Muscle layer of colon (tissue), 2 donors: ENCODE measurements around the gene HOXA7.
A peak's percentile ranks its signal among the peaks of the same experiment; 100 is the strongest.

Experiments used
- H3K27ac ChIP-seq: one replicate; pipeline ENCODE4 v1.7.0; 2013; ENCODE audit warnings: low read depth, mild to moderate bottlenecking, low read length, moderate library complexity
- H3K27me3 ChIP-seq, 2 donors: one replicate each; pipeline ENCODE4 v1.7.0; 2013; ENCODE audit warnings: low read length in 2 of 2, mild to moderate bottlenecking in 2 of 2; ENCODE audit not compliant: insufficient read depth in 2 of 2, control insufficient read depth in 1 of 2
- H3K36me3 ChIP-seq: one replicate; pipeline ENCODE4 v1.7.0; 2013; ENCODE audit warnings: mild to moderate bottlenecking, low read length; ENCODE audit not compliant: insufficient read depth
- H3K4me1 ChIP-seq: one replicate; pipeline ENCODE4 v1.7.0; 2013; ENCODE audit warnings: mild to moderate bottlenecking, low read length; ENCODE audit not compliant: insufficient read depth
- H3K4me3 ChIP-seq, 2 donors: one replicate each; pipeline ENCODE4 v1.7.0; 2013; ENCODE audit warnings: low read length in 2 of 2, low read depth in 1 of 2, mild to moderate bottlenecking in 1 of 2, moderate library complexity in 1 of 2
- H3K9ac ChIP-seq: one replicate; pipeline ENCODE4 v1.7.0; 2013; ENCODE audit warnings: low read length
- H3K9me3 ChIP-seq: one replicate; pipeline ENCODE4 v1.7.0; 2013; ENCODE audit warnings: mild to moderate bottlenecking, low read length
- donor health status: abdominal sarcoma.
- donor health status: Adenocarcinoma of cecum.

Gene HOXA7

DNA sequence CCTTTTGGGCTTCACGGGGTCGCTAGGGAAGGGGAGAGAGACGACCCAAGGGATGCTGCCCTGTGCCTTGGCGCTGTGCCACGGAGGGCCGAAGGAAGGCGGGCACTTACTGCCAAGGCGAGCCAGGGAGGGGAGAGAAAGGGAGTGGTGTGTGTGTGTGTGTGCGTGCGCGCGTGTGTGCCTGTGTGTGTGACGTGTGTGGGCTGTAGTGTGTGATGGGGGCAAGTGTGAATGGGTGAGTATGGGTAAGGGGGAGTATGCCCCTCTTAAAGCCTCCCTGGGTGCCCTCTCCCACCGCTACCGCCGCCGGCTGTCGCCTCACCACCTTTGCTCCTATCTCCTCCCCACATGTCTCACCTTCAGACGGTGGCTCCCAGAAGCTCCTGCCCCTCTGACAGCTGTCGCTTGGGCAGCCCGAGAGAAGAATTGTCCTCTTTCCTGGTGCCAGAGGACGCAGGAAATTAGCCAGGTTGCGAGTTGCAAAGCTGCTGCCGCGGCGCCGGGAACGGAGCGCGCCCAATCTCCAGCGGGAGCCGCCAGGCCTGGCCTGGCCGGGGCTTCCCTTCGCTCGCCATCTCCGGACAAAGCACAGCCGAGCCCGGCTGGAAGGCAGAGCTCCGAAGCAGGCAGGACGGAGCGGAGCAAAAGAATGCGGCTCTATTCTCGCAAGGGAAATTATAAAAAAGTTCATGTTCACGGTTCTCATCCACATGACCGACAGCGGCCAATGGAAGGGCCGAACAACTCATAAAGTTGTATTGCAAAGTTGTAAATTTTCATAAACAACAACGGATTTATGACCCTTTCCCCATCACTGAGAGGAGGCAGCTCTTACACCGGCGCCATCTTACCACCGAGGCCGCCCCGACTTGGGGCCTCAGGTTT, 4.3 kb downstream of the HOXA7 start, which contains the start of gene HOXA3:
TSS of gene HOXA3 (minus strand) at position 653 of the 885 bp plus-strand sequence. CDS start 41,943 bp downstream, outside the sequence.
- H3K9ac ChIP-seq, result peak within 1 kb of the TSS; percentile 80
- peaks cover 45% of the 10 kb centered on the region for H3K4me1 ChIP-seq
- peak within 1 kb of the TSS; percentile 85 to 92 for H3K4me3 ChIP-seq
- H3K27ac ChIP-seq, result peak within 1 kb of the TSS; percentile 95
- H3K27me3 ChIP-seq, result peaks cover 0 to 24% of the 10 kb centered on the region in 2 donors
- H3K9me3 ChIP-seq, result no peaks in the 10 kb centered on the region
- H3K36me3 ChIP-seq, result no peaks in the 10 kb centered on the region

DNA sequence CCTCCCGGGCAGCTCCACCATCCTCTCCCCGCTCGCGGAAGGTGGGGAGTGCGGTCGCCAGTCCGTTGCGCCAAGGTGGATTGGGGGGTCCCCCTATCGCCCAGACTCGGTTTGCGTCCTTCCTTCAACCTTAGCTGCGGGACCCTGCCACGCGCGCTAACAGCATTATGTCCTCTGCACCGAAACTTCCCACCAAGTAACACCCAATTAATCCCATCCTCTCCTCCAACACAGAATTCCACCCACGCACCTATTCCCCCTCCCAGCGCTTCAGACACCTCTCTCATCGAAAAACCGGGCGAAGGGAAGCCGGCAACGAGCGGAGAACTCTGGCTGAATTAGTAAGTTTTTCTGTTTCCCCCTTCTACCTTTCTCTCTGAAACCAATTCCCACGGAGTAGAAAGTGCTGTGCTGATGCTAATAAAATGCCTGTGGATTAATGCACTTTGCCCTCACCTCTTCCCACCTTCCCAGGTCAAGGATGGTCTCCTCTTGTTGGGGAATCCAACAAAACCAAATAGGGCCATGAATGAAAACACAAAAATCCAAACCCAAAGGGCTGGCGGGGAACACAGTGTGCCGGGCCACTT, 5.0 kb downstream of the HOXA7 start:
- peak overlapping the region; percentile 95 for H3K27ac ChIP-seq
- H3K4me3 ChIP-seq, result peak overlapping the region; percentile 85 to 92
- H3K27me3 ChIP-seq, result peaks cover 0 to 24% of the 10 kb centered on the region in 2 donors
- H3K4me1 ChIP-seq, result peaks cover 48% of the 10 kb centered on the region
- H3K36me3 ChIP-seq, result no peaks in the 10 kb centered on the region
- peak overlapping the region; percentile 80 for H3K9ac ChIP-seq
- no peaks in the 10 kb centered on the region for H3K9me3 ChIP-seq

- peaks cover 0 to 20% of the 10 kb centered on the region in 2 donors for H3K27me3 ChIP-seq
- H3K36me3 ChIP-seq, result no peaks in the 10 kb centered on the region
- peak overlapping the region; percentile 95 for H3K27ac ChIP-seq
- H3K4me1 ChIP-seq, result peaks cover 50% of the 10 kb centered on the region
- peak overlapping the region; percentile 80 for H3K9ac ChIP-seq
- H3K4me3 ChIP-seq, result peak overlapping the region; percentile 85 to 92
- no peaks in the 10 kb centered on the region for H3K9me3 ChIP-seq
Measured at GRCh38 chr7:27150568-27151340, 5.7 kb downstream of the HOXA7 start.

DNA sequence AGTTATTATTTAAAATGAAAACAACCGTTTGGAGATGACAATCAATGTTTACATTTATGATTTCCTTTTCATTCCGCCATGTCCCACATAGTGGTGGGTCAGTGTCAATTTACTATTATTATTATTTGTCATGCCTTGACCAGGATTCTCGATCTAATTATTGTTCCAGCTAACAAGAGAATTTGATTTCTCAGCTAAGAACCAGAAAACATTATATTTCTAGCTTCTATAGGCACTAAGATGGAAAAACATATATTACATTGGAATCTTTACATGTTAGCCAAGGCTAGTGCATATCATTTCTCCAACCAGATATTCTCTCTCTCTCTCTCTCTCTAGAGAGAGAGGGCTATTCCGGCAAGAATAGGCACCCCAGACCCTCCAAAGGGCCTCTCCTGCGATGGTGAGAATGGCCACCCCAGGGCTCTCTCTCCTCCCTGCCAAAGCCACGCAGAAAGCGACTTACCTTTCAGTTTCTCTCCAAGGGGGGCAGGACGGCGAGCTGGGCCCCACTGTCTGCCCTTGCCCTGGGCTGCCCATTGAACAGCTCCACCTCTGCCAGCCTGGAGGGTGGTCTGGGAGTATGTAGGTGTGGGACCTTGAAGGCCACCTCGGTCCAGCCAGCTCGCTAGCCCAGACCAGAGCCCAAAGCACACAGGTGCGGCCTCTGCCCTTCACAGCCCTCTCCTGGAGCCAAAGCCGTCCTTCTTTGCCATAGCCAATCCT, 6.5 kb downstream of the HOXA7 start:
- H3K9me3 ChIP-seq, result no peaks in the 10 kb centered on the region
- H3K27ac ChIP-seq, result peak overlapping the region; percentile 95
- peak overlapping the region; percentile 85 to 92 for H3K4me3 ChIP-seq
- H3K4me1 ChIP-seq, result peaks cover 44% of the 10 kb centered on the region
- H3K9ac ChIP-seq, result peak overlapping the region; percentile 79
- H3K36me3 ChIP-seq, result peaks cover 6% of the 10 kb centered on the region
- peaks cover 0 to 12% of the 10 kb centered on the region in 2 donors for H3K27me3 ChIP-seq

- H3K9me3 ChIP-seq, result no peaks in the 10 kb centered on the region
- peaks cover 16% of the 10 kb centered on the region for H3K36me3 ChIP-seq
- peaks cover 42% of the 10 kb centered on the region for H3K4me1 ChIP-seq
- H3K27me3 ChIP-seq, result peaks cover 0 to 11% of the 10 kb centered on the region in 2 donors
- H3K27ac ChIP-seq, result peak overlapping the region; percentile 95
- H3K9ac ChIP-seq, result peak overlapping the region; percentile 79
- peak overlapping the region; percentile 50 to 92 for H3K4me3 ChIP-seq
Measured at GRCh38 chr7:27148756-27149641, 7.5 kb downstream of the HOXA7 start.

DNA sequence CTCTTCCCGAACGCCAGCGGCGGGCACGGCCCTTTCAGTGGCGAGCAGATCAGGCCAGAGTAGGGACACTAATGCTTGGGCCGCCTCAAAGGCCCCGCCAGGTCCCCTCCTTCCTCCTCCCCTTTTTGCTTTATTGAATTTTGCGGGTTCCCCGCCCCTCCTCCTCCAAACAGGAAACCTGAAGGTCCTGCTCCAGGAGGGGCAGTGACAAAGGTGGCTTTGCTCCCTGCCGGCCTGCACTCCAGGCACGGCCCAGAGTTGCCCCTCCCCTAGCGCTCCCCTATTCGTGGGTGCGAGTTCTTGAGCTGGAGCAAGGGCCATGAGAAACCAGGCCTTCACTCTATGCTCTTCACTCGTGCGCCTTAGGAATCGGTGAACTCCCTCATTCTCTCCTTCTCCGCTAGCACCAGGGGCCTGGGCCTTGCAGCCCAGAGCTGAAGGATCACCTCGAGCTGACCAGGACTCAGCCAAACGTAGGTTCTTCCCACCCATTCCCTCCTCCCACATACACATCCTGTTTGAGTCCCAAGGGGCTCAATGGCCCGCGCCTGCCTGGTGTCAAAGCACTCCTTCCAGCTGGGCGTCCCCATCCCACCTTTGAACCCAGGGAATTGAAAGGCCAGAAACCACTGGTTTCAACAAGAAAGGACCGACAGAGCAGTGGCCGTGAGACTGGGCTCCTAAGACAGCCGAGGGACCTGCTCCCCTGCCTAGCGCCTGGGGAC, 8.3 kb downstream of the HOXA7 start:
- peaks cover 34% of the 10 kb centered on the region for H3K4me1 ChIP-seq
- H3K9ac ChIP-seq, result peak overlapping the region; percentile 79
- H3K27me3 ChIP-seq, result peaks cover 0 to 11% of the 10 kb centered on the region in 2 donors
- H3K36me3 ChIP-seq, result peaks cover 19% of the 10 kb centered on the region
- peak overlapping the region; percentile 50 to 92 for H3K4me3 ChIP-seq
- H3K9me3 ChIP-seq, result no peaks in the 10 kb centered on the region
- peak overlapping the region; percentile 95 for H3K27ac ChIP-seq

DNA sequence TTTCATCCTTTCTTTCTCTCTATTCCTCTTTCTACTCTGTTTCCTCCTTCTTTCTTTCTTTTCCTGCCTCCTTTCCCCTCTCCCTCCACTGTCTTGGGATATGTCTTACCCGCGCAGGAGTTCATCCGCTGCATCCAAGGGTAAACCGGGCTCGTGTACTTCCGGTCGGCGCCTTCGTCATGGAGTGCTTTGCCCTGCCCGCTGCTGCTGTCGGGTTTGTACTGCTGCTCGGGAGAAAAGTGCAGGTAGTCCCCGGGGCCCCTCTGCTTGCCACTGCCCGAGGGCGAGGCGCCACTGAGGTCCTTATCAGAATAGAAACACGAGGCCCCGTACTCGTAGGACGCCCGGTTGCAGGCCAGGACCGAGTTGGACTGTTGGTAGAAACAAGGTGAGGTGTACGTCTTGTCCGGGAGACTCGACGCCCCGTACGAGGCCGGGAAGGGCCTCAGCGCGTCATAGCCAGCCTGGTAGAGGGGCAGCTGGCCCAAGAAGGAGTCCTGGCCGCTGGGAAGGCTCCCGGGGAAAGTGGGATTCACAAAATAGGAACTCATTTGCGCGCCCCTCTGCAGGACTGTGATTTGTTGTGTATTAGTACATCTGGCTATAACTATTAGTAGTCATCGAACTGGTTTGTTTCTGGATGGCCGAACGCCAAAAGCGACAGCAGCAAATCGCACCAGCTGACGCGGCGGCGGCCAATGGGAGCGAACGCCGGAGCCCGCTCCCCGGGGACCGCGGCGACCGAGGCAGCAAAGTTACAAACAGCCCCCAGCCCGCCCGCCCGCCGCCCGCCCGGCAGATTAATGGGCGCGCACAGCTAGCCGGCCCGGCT, 9.1 kb downstream of the HOXA7 start, which contains the start of gene HOXA6:
TSS of gene HOXA6 (minus strand) at position 576 of the 832 bp plus-strand sequence. CDS start at position 551, 25 bp downstream.
- H3K4me3 ChIP-seq, result peak within 1 kb of the TSS; percentile 50 to 92
- peaks cover 0 to 5% of the 10 kb centered on the region in 2 donors for H3K27me3 ChIP-seq
- peak within 1 kb of the TSS; percentile 95 for H3K27ac ChIP-seq
- H3K36me3 ChIP-seq, result peaks cover 19% of the 10 kb centered on the region
- peaks cover 31% of the 10 kb centered on the region for H3K4me1 ChIP-seq
- H3K9me3 ChIP-seq, result no peaks in the 10 kb centered on the region
- peak within 1 kb of the TSS; percentile 79 for H3K9ac ChIP-seq

GRCh38 chr7:27146491-27147198, 9.8 kb downstream of the HOXA7 start:
- Histone ChIP-seq H3K9ac (peak overlapping the region; percentile 34), H3K9me3 (no peaks in the 10 kb centered on the region), H3K27me3 (peaks cover 0 to 5% of the 10 kb centered on the region in 2 donors), H3K36me3 (peaks cover 22% of the 10 kb centered on the region), H3K27ac (peak overlapping the region; percentile 95), H3K4me1 (peaks cover 31% of the 10 kb centered on the region), H3K4me3 (peak overlapping the region; percentile 6 to 47)
